Stimulated activated CD8-positive, alpha-beta memory T cell treated with anti-CD3 and anti-CD28 coated beads, Interleukin-4, amount 100 ng/mL, for 1 hour (primary cell): ENCODE data around the gene MFN1.

ENCODE experiments used
- DNase-seq, 2 donors: peaks; one replicate each; pipeline ENCODE4 v3.0.0-alpha.2; 2020; ENCODE audit warnings: low read depth in 2 of 2, low spot score in 1 of 2

The MFN1 gene

DNA sequence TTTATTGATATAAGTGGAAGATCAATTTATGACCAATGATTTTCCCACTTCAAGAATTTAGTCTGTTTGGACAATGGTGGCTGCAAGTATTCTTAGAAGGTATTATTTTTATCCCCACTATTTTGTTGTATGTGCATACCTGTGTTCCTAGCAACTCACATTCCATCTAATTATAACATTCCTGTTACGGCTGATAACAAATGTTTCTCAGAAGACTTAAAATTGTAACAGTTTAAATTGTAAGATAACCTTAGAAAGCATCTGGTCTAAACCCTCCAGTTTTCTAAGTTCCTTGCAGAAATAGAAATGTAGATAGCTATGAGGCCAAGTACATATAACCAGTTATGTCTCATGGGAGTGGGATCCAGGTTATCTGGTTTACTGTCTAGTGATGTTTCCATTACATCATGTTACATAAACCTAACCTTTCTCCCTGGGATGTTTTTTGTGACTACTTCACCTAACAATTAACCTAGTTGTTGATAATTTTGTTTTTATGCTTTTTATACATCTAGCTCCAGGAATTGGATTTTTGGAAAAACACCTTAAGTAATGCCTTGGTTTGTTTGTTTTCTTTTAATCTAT is 11.1 kb upstream of the MFN1 start:
- DNase-seq = no peak

DNA sequence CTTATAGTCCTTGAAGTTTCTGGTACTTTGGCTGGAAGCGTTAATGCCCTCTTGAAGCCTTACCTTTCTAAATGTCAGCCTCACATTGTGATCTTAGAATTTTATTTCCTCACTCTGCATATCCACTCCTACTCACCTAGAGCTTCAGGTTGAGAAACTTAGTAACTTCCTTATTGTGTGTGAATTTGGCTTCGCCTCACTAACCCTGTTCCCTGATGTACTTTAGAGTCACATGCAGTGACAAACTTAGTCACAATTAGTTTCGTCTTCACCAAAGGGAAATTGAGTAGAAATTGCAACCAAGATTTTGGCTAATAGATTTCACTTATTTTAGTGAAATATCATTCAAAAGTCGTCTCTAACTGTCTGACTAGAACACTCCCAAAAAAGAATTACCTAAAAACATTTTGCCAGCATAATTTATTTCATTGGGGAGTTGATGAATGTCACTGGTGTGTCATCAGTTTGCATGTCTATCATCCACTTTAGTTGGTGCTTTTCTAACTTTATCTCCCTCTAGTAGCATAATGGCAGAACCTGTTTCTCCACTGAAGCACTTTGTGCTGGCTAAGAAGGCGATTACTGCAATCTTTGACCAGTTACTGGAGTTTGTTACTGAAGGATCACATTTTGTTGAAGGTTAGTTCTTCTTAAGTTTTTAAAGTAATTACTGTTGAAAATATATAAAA is 960 bp downstream of the MFN1 start:
- no peak for DNase-seq

- DNase-seq = no peak
These were observed 8.5 kb downstream of the MFN1 start for GRCh38 chr3:179355996-179356395.

DNA sequence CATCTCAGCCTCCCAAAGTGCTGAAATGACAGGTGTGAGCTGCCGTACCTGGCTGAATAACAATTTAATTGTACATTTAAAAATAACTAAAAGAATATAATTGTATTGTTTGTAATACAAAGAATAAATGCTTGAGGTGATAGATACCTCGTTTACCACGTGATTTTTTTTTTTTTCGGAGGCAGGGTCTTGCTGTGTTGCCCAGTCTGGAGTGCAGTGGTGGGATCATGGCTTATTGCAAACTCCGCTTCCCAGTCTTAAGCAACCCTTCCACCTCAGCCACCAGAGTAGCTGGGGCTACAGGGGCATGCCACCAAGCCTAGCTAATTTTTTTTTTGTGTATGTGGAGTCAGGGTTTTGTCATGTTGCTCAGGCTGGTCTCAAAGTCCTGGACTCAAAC is 15.8 kb downstream of the MFN1 start:
- no peak for DNase-seq

DNA sequence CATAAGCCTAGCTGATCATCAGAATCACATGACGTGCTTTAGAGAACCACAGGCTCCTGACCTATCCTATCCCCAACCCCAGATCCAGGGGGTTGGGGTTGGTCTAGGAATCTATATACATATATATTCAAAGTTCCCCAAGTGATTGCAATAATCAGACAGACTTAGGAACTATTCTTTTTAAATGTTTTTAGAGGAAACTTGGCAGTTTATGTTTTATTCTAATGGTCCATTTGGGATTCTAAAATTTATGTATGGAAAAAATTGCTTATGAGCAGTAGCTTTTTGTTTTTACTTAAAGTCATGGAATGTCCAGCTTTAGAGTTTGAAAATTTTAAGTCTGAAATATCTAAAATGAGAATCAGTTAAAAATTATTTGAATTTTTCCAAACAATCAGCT is 22.1 kb downstream of the MFN1 start:
- DNase-seq = no peak

- no peak for DNase-seq
These were observed 26.4 kb downstream of the MFN1 start for GRCh38 chr3:179373938-179374337.

GRCh38 chr3:179375091-179375999 is 27.8 kb downstream of the MFN1 start:
- no peak for DNase-seq

- DNase-seq = no peak
These were observed 29.0 kb downstream of the MFN1 start for GRCh38 chr3:179376474-179376873.

DNA sequence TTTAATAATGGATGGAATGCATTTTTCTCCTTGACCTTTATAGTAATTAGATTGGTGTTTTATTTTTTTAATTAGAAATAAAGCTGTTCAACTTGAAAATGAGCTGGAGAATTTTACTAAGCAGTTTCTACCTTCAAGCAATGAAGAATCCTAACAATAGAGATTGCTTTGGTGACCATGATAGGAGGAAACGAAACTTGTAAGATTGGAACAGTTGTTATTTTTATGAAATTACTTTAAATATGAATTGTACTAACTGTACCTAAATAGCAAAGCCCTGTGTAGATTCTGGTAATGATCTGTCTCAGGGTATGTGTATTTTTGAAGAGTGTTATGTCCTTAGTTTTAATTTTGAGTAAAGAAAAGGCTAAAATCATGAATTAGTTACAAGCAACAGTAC is 44.4 kb downstream of the MFN1 start:
- no peak for DNase-seq

- no peak for DNase-seq
These were observed 51.2 kb downstream of the MFN1 start for GRCh38 chr3:179398574-179399231.

- DNase-seq = no peak
These were observed 54.1 kb downstream of the MFN1 start for GRCh38 chr3:179401561-179401960.

DNA sequence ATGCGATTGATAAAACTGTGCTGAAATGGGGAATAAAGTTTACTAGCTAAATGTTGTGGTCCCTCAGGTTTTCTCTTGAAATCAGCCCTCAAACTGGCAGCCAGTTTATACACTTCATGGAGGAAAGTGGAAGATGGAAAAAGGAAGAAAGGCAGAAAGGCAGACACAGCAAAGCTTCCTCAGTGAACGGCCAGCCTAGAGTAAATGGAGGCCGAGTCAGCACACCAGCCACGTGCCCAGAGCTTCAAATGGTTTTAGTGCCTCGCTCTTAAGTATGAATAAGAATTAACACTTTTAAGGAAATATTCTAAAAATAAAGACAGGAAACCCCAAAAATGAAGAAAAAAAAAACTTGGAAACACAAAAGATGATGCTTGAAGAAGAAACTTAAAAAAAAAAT is 55.5 kb downstream of the MFN1 start:
- DNase-seq = no peak

DNA sequence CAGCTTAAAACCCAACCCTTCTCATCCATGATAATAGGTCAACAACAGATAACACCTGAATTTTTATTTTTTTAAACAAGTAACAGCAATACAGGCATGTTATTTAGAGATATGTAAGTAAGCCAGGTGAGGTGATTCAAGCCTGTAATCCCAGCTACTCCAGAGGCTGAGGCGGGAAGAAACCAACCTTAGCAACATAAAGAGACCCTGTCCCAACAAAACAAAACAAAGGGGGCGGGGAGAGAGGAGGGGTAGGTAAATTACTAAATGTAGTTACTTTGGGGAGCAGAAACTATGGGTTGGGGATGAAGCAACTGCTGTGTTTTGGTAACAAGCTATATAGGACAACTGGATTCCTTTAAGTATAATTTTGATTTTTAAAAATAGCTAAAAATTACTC is 56.8 kb downstream of the MFN1 start:
- DNase-seq = no peak

DNA sequence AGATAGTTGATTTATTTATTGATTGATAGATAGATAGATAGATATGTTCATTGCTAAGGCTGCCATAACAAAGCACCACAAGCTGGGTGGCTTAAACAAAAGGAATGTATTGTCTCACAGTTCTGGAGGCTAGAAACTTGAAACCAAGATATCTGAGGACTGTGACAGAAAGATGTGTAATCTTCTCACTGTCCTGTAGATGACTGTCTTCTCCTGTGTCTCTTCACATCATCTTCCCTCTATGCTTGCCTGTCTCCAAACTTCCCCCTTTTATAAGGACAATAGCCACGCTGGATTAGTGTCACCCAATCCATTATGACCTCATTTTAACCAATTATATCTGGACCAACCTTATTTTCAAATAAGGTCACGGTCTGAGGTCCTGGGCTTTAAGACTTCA is 62.8 kb downstream of the MFN1 start:
- DNase-seq = no peak

DNA sequence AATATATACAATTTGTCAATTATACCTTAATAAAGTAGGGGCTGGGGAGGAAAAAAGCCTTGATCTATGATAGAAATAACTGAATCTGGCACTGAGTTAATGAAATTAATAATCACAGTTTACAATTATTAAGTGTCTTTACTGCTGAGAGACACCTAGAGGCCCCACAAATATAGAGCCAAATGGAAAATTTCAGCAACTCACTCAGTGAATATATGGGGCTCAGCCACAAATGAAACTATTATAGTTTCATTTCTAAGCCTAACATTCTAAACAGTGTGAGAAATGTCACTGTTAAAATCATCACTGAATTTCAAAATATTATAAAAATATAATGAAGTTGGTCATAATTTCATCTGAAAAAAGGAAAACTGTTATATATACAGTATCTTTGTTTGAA is 63.5 kb downstream of the MFN1 start:
- no peak for DNase-seq

DNA sequence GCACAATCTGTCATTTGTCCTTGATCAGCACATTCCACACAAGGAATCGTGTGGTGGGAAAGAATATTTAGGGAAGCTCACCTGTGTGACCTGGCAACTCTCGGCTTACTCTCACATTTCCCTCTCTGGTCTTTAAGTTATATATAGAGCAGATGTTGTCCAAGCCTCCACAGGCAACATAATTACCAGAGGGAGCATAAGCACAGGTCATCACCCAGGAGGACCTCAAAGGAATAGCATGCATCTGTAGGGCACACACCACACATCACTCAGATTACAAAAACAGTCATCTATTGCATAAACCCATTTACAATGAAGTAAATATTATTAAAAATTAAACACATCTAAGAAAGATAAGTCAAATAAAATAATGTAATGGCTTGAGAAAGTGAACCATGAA is 67.3 kb downstream of the MFN1 start:
- no peak for DNase-seq

DNA sequence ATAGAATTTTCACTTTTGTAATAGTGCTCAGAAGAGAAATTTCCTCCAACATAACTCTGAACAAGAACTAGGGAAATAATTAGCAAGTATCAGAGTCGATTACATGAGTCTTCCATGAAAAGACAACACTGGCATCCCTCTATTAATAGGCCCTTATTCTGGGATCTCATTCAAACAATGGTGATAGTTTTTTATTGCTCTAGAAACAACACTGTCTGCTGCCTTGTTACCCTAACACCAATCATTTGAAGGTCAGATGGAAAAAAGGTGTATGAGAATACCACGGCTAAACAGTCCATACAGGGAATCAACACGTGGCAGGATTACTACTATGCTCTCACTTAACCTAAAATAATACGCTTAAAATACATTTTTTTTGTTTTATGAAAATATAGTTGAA is 67.9 kb downstream of the MFN1 start:
- no peak for DNase-seq

GRCh38 chr3:179416681-179417080 is 69.2 kb downstream of the MFN1 start:
- DNase-seq = no peak

GRCh38 chr3:179418610-179419009 is 71.1 kb downstream of the MFN1 start:
- DNase-seq = no peak

GRCh38 chr3:179421500-179421899 is 74.0 kb downstream of the MFN1 start:
- no peak for DNase-seq

DNA sequence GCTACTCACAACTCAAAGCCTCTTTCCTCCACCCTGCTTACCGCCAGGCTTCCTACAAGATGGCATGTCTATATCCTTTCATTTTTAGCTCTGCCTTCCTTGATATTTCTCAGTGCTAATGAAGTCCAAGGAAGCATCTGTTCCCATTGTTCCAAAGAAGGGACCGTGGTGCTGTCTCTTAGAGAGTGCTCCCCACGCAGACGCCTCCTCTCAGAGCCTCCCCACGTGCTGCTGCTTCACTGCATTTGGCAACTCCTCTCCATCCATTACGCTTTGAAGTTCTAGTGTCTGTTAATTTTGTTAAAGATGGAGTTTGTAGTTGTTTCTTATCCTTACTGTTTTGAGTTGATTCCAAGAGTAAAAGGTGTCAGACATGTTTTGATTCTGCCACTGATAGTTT is 77.6 kb downstream of the MFN1 start:
- DNase-seq = no peak
